HCT116 (cell line): ENCODE measurements around the gene SNCAIP.

Experiments used
- EZH2 ChIP-seq: fragments of 200-600 bp; sonication (generic); IDR thresholded peaks from 2 replicates; pipeline ENCODE4 v1.6.1; 2017; ENCODE audit warnings: antibody characterized with exemption, mixed run types
- JUND ChIP-seq: IDR thresholded peaks from 2 replicates; pipeline ENCODE4 v1.6.1; 2012
- POLR2AphosphoS5 ChIP-seq: IDR thresholded peaks from 2 replicates; pipeline ENCODE4 v1.6.1; 2011; ENCODE audit warnings: mild to moderate bottlenecking, low read depth, low read length, moderate library complexity

DNA sequence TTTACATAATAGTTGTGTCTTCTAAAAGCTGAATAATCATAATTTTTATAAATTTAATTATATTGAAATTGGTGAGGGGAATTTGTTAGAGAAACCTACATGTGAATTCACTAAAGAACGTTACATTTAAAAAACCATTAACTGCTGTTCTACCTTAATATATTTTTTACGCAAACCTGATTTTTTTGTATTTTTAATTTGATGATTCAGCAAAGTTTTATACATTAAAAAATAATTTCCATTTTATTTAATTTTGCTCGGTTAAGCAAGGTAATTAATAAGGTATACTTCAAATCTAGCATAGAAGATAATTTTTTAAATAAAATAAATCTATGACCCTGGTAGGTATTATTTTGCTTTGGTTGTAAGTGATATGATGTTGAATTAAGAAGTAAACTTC is 114.3 kb downstream of the SNCAIP start:
- TF ChIP-seq POLR2AphosphoS5 = no peak
- TF ChIP-seq EZH2 = no peak
- no peak for TF ChIP-seq JUND
